Raji (cell line): ENCODE data around the gene GPR26.

ENCODE experiments used
- POLR2A ChIP-seq: IDR thresholded peaks from 2 replicates; pipeline ENCODE4 v1.6.1; 2011; ENCODE audit warnings: low read depth, low read length, control low read depth; ENCODE audit not compliant: insufficient read depth

GPR26 gene

GRCh38 chr10:123639131-123639530, 27.0 kb upstream of the GPR26 start:
- no peak for TF ChIP-seq POLR2A

DNA sequence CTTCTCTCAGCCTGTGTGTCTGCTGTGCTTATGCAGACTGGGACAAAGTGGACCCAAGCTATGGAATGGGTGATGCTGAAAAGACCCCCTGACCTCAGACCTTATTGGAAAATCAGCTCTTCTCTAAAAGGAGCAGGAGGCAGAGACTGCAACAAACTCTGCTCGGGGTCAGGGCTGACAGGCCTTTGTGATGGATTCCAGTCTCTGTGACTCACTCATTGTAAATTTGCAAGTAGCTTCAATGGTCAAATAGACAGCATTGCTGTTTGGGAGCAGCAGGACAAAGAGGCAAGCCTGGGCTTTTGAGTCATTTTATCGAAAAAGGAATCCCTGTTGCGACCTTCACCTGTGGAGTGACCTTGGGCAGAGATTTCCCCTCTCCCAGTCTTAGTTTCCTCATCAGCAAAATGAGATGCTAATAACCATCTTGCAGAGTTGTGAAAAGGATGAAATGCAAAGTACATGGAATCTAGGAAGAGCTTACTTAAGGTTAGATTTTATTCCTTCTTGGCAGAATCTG, 26.1 kb upstream of the GPR26 start:
- TF ChIP-seq POLR2A = no peak

DNA sequence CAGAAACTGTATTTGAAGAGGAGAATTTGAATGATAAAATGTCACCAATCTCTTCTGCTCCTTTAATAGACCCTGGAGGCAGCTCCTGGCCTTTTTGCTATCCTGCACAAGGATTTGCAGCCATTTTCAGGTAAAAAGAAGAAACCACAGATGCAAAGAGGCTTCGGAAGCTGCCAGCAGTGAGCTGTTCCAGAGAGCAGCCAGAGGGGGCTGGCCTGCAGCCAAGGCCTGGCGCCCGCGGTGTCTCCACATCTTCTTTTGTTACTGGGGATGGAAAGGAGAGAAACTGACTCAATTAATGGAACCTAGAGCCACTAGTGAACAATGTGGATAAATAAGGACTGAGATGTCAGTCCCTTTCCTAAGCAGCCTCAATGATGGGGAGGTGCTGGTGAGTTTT, 23.9 kb upstream of the GPR26 start:
- TF ChIP-seq POLR2A = no peak

GRCh38 chr10:123642697-123643096, 23.5 kb upstream of the GPR26 start:
- TF ChIP-seq POLR2A = no peak

DNA sequence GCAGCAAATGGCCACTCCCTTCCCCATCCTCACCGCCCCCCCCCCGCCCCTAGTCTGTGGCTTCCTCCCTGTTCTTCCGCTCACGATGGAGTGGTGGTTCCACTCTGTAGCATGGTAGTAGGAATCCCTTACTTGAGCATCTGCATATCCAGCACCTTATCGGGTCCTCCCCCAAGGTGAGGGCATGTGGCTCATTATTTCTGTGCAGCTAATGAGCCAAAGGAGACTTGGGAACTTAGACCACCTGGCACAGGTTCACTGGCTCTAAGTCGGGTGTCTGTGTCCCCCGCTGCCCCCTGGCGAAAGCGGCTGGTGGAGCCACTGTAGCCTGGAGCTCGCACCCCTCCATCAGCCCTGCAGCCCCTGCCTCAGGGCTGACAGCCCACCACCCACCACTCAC, 22.8 kb upstream of the GPR26 start:
- TF ChIP-seq POLR2A = no peak

- TF ChIP-seq POLR2A = no peak
These were observed 21.1 kb upstream of the GPR26 start for GRCh38 chr10:123645016-123645415.

- no peak for TF ChIP-seq POLR2A
These were observed 20.5 kb upstream of the GPR26 start for GRCh38 chr10:123645615-123646014.

DNA sequence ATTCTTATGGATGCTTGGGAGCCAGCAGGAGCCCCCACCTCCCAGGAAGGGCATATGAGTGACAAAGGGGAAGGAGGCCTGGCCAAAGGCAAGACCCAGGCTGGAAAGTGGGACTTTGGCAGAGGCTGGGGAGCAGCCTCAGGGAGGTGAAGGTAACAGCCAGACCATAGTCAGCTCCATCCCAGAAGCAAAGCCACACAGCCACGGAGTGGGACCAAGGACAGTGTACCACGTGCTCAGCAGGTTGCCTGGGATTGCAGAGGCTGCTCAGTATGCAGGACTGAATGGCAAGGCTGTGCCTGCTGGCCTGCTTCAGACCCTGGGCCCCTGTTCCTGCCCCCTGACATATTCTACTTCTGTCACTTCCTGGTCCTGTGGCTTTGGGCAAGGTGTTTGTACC, 17.6 kb upstream of the GPR26 start:
- no peak for TF ChIP-seq POLR2A

DNA sequence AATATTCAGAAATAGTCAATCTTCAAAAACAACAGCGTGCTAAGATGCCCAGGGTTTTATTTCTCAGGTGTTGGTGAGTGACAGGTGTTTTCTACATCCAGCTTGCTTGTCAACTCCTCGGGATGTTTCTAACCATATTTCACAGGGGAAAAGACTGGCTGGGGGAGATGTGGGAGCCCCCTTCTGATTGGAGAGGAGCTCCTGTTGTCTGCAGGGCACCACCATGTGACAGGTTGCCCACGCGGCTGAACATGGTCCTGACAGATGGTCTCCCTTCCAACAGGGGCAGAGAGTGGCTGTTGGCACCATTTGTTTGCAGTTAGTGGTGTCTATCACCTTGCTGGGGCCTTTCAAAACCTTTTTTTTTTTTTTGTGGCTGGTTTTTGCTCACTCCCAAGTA, 16.5 kb upstream of the GPR26 start:
- TF ChIP-seq POLR2A = no peak

- TF ChIP-seq POLR2A = no peak
These were observed 14.6 kb upstream of the GPR26 start for GRCh38 chr10:123651421-123652047.

- no peak for TF ChIP-seq POLR2A
These were observed 10.4 kb upstream of the GPR26 start for GRCh38 chr10:123655751-123656150.

DNA sequence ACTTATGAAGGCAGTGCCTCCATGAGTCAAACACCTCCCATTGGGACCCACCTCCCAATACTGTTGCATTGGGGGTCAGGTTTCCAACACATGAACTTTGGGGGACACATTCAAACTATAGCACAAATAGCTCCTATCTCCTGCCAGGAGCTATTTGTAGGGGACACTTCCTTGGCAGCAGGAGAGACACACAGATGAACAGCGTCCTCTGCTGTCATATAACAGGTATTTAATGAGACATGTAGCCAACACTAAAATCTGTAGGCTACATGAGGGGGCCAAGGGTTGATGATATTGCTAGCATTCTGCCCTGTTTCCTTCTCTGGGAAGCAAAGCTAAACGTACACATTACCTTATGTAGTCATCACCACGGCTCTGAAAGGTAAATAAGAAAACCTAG, 2.6 kb upstream of the GPR26 start:
- no peak for TF ChIP-seq POLR2A

DNA sequence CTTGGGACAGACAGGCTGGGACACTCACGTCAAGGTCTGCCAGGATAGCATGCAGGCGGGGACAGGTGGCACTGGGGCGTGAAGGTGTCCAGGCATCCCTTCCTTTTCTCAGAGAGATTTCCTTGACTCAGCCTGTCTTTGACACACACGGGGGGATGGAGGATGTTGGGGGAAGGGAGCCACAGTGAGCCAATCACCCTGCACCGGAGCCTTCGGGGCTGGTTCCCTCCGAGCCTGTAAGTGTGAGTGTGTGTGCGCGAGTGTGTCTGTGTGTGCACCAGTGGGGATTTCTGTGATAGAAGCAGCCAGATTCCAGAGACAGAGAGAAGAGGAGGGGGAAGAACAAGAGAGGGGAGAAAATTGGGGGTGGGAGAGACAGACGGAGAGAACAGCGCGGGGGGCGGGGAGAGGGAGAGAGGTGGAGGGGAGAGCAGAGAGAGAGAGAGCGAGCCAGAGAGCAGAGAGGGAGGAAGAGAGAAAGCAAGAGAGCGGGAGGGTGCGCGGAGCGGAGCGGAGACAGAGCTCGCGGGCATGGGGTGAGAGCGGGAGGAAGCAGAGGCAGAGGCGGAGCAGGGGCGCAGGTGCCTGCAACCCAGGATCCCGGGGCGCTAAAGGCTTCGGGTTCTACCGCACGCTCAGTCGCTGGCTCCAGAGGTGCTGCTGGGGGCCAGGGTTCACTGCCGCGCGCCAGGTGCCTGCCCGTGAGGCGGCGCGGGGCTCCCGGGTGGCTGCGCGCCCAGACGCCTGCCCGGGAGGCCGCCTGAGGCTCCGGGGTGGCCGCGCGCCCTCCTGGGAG, 466 bp upstream of the GPR26 start:
- no peak for TF ChIP-seq POLR2A

- no peak for TF ChIP-seq POLR2A
These were observed 3.7 kb downstream of the GPR26 start for GRCh38 chr10:123669886-123670285.

DNA sequence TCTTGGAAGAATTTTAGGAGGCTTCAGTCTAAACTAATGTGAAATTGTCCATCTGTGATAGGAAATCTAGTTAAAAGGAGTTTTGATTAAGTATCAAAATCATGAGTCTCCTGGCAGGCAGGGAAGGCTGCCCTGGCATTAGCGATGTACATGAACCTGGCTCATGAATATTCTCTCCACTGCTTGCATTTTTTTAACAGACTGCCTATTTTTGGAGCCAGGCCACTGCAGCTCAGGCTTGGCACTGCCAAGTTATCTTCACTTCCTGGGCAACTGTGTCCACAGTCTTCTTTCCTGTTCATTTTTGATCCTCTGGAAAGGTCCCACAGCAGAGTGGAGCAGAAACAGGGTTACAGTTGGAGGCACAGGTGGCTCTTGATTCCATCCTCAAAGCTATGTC, 7.0 kb downstream of the GPR26 start:
- TF ChIP-seq POLR2A = no peak

GRCh38 chr10:123674741-123675140, 8.6 kb downstream of the GPR26 start:
- TF ChIP-seq POLR2A = no peak
